ENCODE measurements around the gene PGD. TPM values are rescaled to one million over a fixed set of nuclear protein-coding genes. Genes with fewer than 3 reads are reported as not detected.
A peak's percentile ranks its signal among the peaks of the same experiment; 100 is the strongest.

PGD gene
- total RNA-seq, 1 donor from 2014 or later: 294 TPM

GRCh38 chr1:10387677-10388386 lies 11.0 kb upstream of the PGD start:
- Mint-ChIP-seq H3K4me3 (peak overlapping the region; percentile 74), H3K9me3 (no peaks in the 10 kb centered on the region), H3K36me3 (peaks cover 12% of the 10 kb centered on the region), H3K4me1 (ENCODE audit: unreplicated experiment) (peaks cover 28% of the 10 kb centered on the region), H3K27me3 (no peaks in the 10 kb centered on the region), H3K27ac (peak overlapping the region; percentile 99)
- TF ChIP-seq, protein P1, sequence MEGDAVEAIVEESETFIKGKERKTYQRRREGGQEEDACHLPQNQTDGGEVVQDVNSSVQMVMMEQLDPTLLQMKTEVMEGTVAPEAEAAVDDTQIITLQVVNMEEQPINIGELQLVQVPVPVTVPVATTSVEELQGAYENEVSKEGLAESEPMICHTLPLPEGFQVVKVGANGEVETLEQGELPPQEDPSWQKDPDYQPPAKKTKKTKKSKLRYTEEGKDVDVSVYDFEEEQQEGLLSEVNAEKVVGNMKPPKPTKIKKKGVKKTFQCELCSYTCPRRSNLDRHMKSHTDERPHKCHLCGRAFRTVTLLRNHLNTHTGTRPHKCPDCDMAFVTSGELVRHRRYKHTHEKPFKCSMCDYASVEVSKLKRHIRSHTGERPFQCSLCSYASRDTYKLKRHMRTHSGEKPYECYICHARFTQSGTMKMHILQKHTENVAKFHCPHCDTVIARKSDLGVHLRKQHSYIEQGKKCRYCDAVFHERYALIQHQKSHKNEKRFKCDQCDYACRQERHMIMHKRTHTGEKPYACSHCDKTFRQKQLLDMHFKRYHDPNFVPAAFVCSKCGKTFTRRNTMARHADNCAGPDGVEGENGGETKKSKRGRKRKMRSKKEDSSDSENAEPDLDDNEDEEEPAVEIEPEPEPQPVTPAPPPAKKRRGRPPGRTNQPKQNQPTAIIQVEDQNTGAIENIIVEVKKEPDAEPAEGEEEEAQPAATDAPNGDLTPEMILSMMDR (conservative IDR thresholded peaks at IDR 0.05): no peak
- no peak for DNase-seq (ENCODE audit: extremely low spot score, unreplicated experiment)

- no peaks in the 10 kb centered on the region for H3K9me3 Mint-ChIP-seq
- peak overlapping the region; percentile 74 for H3K4me3 Mint-ChIP-seq
- DNase-seq (ENCODE audit: extremely low spot score, unreplicated experiment): no peak
- TF ChIP-seq, protein P1 (conservative IDR thresholded peaks at IDR 0.05): no peak
- peak overlapping the region; percentile 99 for H3K27ac Mint-ChIP-seq
- H3K4me1 Mint-ChIP-seq (ENCODE audit: unreplicated experiment): peaks cover 28% of the 10 kb centered on the region
- no peaks in the 10 kb centered on the region for H3K27me3 Mint-ChIP-seq
- peaks cover 10% of the 10 kb centered on the region for H3K36me3 Mint-ChIP-seq
Observed at GRCh38 chr1:10388387-10388715, 10.5 kb upstream of the PGD start.

GRCh38 chr1:10389271-10389973 lies 9.4 kb upstream of the PGD start:
- TF ChIP-seq, protein P1 (conservative IDR thresholded peaks at IDR 0.05): no peak
- DNase-seq (ENCODE audit: extremely low spot score, unreplicated experiment): no peak
- peaks cover 28% of the 10 kb centered on the region for H3K4me1 Mint-ChIP-seq (ENCODE audit: unreplicated experiment)
- H3K9me3 Mint-ChIP-seq: no peaks in the 10 kb centered on the region
- no peaks in the 10 kb centered on the region for H3K27me3 Mint-ChIP-seq
- H3K36me3 Mint-ChIP-seq: peaks cover 5% of the 10 kb centered on the region
- no peak overlapping the region for H3K4me3 Mint-ChIP-seq
- H3K27ac Mint-ChIP-seq: peak overlapping the region; percentile 16

DNA sequence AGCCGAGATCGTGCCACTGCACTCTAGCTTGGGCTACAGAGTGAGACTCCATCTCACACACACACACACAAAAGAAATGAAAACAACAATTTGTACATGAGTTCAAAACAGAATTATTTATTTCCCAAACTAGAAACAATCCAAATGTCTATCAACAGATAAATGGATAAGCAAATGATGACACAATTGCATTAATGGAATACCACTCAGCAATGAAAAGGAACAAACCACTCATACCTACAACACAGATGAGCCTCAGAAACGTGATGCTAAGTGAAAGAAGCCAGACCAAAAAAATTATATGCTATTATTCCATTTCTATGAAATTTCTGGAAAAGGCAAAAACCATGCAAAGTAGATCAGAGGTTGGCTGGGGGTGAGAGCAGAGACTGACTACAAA lies 2.0 kb upstream of the PGD start:
- no peak overlapping the region for H3K27ac Mint-ChIP-seq
- H3K36me3 Mint-ChIP-seq: peaks cover 10% of the 10 kb centered on the region

GRCh38 chr1:10398278-10398733 lies 558 bp upstream of the PGD start:
- Mint-ChIP-seq H3K27ac (peak overlapping the region; percentile 91), H3K4me3 (peak overlapping the region; percentile 95), H3K36me3 (peaks cover 10% of the 10 kb centered on the region), H3K9me3 (no peaks in the 10 kb centered on the region), H3K4me1 (ENCODE audit: unreplicated experiment) (peaks cover 21% of the 10 kb centered on the region), H3K27me3 (no peaks in the 10 kb centered on the region)
- TF ChIP-seq, protein P1 (conservative IDR thresholded peaks at IDR 0.05): no peak
- no peak for DNase-seq (ENCODE audit: extremely low spot score, unreplicated experiment)

More for the DNA sequence above, 2.0 kb upstream of the PGD start:
- Mint-ChIP-seq H3K4me3 (peak overlapping the region; percentile 77), H3K27me3 (no peaks in the 10 kb centered on the region), H3K9me3 (no peaks in the 10 kb centered on the region), H3K4me1 (ENCODE audit: unreplicated experiment) (peaks cover 21% of the 10 kb centered on the region)
- no peak for DNase-seq (ENCODE audit: extremely low spot score, unreplicated experiment)
- TF ChIP-seq, protein P1 (conservative IDR thresholded peaks at IDR 0.05): no peak
